ENCODE data around the gene PCYOX1L. TPM values are rescaled to one million over a fixed set of nuclear protein-coding genes. Genes with fewer than 3 reads are reported as not detected.

The PCYOX1L gene
- total RNA-seq, 1 experiment from 2014 or later, result 15.3 TPM

GRCh38 chr5:149414405-149415065, 56.7 kb downstream of the PCYOX1L start:
- no peak overlapping the region for H2BK120ac ChIP-seq (ENCODE audit: low read depth, low read length, poor library complexity, severe bottlenecking)
- H3K9me3 ChIP-seq (ENCODE audit: control insufficient read depth, low read depth, low read length), result no peaks in the 10 kb centered on the region
- H2BK20ac ChIP-seq (ENCODE audit: low read depth, low read length, poor library complexity, severe bottlenecking), result no peak overlapping the region
- no peaks in the 10 kb centered on the region for H3K79me2 ChIP-seq (ENCODE audit: insufficient read depth, low read length)
- no peaks in the 10 kb centered on the region for H4K20me1 ChIP-seq (ENCODE audit: control insufficient read depth, insufficient read depth, insufficient read length)
- H3K14ac ChIP-seq (ENCODE audit: insufficient read depth, low read length), result no peak overlapping the region
- no peaks in the 10 kb centered on the region for H3K23me2 ChIP-seq (ENCODE audit: insufficient read length, low read depth, low read length, poor library complexity, severe bottlenecking)
- H2BK5ac ChIP-seq (ENCODE audit: insufficient read length, low read length), result no peak overlapping the region
- H3K4me2 ChIP-seq (ENCODE audit: insufficient read depth, insufficient read length, low read length), result no peak overlapping the region
- H3T11ph ChIP-seq (ENCODE audit: low read length), result no peak overlapping the region
- H3K18ac ChIP-seq (ENCODE audit: insufficient read length, low read depth, low read length), result no peak overlapping the region
- no peak overlapping the region for H4K91ac ChIP-seq (ENCODE audit: insufficient read length, low read depth, low read length)
- no peak overlapping the region for H2AK5ac ChIP-seq (ENCODE audit: insufficient read length, low read length)
- Mint-ChIP-seq H3K4me1 (peaks cover 16 to 31% of the 10 kb centered on the region in 2 experiments), H3K36me3 (ENCODE audit: insufficient read depth in 1 of 3, low read depth in 3 of 3) (no peaks in the 10 kb centered on the region), H3K27ac (no peak overlapping the region), H3K9me3 (no peaks in the 10 kb centered on the region), H3K27me3 (ENCODE audit: low read depth) (no peaks in the 10 kb centered on the region), H3K4me3 (no peak overlapping the region)
- H3K79me1 ChIP-seq (ENCODE audit: insufficient read depth, low read depth, low read length, poor library complexity, severe bottlenecking), result no peaks in the 10 kb centered on the region
- no peak overlapping the region for H2BK15ac ChIP-seq (ENCODE audit: low read depth, low read length)
- no peak overlapping the region for H3K23ac ChIP-seq (ENCODE audit: insufficient read length, low read depth, low read length)
- no peak overlapping the region for H3K56ac ChIP-seq (ENCODE audit: insufficient read length, low read depth, low read length)
- DNase-seq, result no peak
- no peaks in the 10 kb centered on the region for H3K27me3 ChIP-seq (ENCODE audit: insufficient read depth, low read length)
- H3K4ac ChIP-seq (ENCODE audit: low read depth, low read length), result no peak overlapping the region
- whole genome bisulfite sequencing (ENCODE audit: extremely low coverage, insufficient read length, low lambda C conversion rate), result no CpG with 5 or more reads among the region's 7 CpGs
- H3K9ac ChIP-seq (ENCODE audit: extremely low read depth, insufficient read length, low read length), result no peak overlapping the region
- TF ChIP-seq CTCF (conservative IDR thresholded peaks at IDR 0.05), result no peak
- no peaks in the 10 kb centered on the region for H3K4me1 ChIP-seq (ENCODE audit: insufficient read depth, low read length)
- no peak overlapping the region for H3K27ac ChIP-seq (ENCODE audit: insufficient read length, low read depth, low read length)
- no peak overlapping the region for H4K5ac ChIP-seq (ENCODE audit: insufficient read length, low read depth, low read length)
- no peak overlapping the region for H2BK12ac ChIP-seq (ENCODE audit: insufficient read length, low read depth, low read length)
- no peak overlapping the region for H2AFZ ChIP-seq (ENCODE audit: low read length)
- no peak overlapping the region for H4K8ac ChIP-seq (replicated peaks; ENCODE audit: insufficient read length, low read depth, low read length)

Measured in H9 (cell line).